ENCODE data around the gene CTNNA1. TPM values are rescaled to one million over a fixed set of nuclear protein-coding genes. Genes with fewer than 3 reads are reported as not detected.

The CTNNA1 gene
- total and polyA plus RNA-seq, 2 of the 8 experiments (the other 6 are each of a cell fraction or from before 2014, with no cell fraction given): 115 to 349 TPM

GRCh38 chr5:138725153-138725817, 27.9 kb upstream of the CTNNA1 start:
- Histone ChIP-seq H3K36me3 (ENCODE audit: control insufficient read depth in 2 of 4, insufficient read depth in 4 of 4, low read length in 3 of 4) (no peaks in the 10 kb centered on the region), H4K91ac (replicated peaks; ENCODE audit: insufficient read length, low read length) (peak overlapping the region; percentile 35), H3K79me2 (ENCODE audit: control insufficient read depth in 1 of 2, insufficient read depth in 2 of 2, low read length in 2 of 2) (no peaks in the 10 kb centered on the region), H3K9ac (replicated peaks in 1 of 4; ENCODE audit: extremely low read depth in 1 of 4, low read depth in 3 of 4, low read length in 3 of 4) (peak overlapping the region in 2 of 4 experiments; percentile 6 to 14; a peak in 2 of 7 replicates), H3K4me1 (replicated peaks in 1 of 4; ENCODE audit: control insufficient read depth in 3 of 4, insufficient read depth in 4 of 4, low read length in 3 of 4) (peaks cover 13 to 26% (median 20%) of the 10 kb centered on the region in 4 experiments), H3K14ac (ENCODE audit: insufficient read length) (no peak overlapping the region), H3K27ac (ENCODE audit: low read depth, low read length) (peak overlapping the region; percentile 56), H2BK12ac (ENCODE audit: low read depth, low read length) (peak overlapping the region; percentile 89), H2AK5ac (ENCODE audit: low read depth, low read length) (peak overlapping the region; percentile 88; the same call in 1 of the 2 replicates), H3K23ac (ENCODE audit: insufficient read length) (no peak overlapping the region), H2BK15ac (ENCODE audit: low read length) (peak overlapping the region; percentile 55; the same call in 1 of the 2 replicates), H2BK5ac (ENCODE audit: low read depth, low read length) (peak overlapping the region; percentile 93), H4K5ac (ENCODE audit: insufficient read length, low read depth, low read length) (peak overlapping the region; percentile 56), H4K8ac (ENCODE audit: extremely low read depth, insufficient read depth, low read length) (no peak overlapping the region), H3K27me3 (replicated peaks in 1 of 4; ENCODE audit: control insufficient read depth in 3 of 4, extremely low read depth in 1 of 4, insufficient read depth in 3 of 4, low read length in 3 of 4) (no peaks in the 10 kb centered on the region), H3K23me2 (ENCODE audit: low read depth, low read length) (0 out of 2 replicates have a peak, but pooled peaks cover 2% of the 10 kb centered on the region), H3K4me2 (ENCODE audit: insufficient read depth in 1 of 2, low read depth in 2 of 2, low read length in 2 of 2) (peak overlapping the region; percentile 52 to 59), H2AFZ (ENCODE audit: low read length) (peak overlapping the region; percentile 29; the same call in 1 of the 2 replicates), H3K56ac (replicated peaks; ENCODE audit: insufficient read length, low read depth, low read length) (no peak overlapping the region), H2BK120ac (replicated peaks; ENCODE audit: low read depth, low read length) (no peak overlapping the region), H3K18ac (ENCODE audit: extremely low read depth, low read length) (peak overlapping the region; percentile 80), H3K4me3 (ENCODE audit: extremely low read depth in 1 of 4, insufficient read depth in 2 of 4, low read depth in 3 of 4, low read length in 4 of 4) (no peak overlapping the region; a peak in 1 of 8 replicates), H2BK20ac (ENCODE audit: low read length) (peak overlapping the region; percentile 98), H3K79me1 (ENCODE audit: low read depth, low read length) (0 out of 2 replicates have a peak, but pooled peaks cover 2% of the 10 kb centered on the region), H3K4ac (replicated peaks; ENCODE audit: insufficient read length, low read depth, low read length) (no peak overlapping the region), H4K20me1 (replicated peaks in 1 of 2; ENCODE audit: control insufficient read depth in 1 of 2, insufficient read depth in 2 of 2, low read length in 2 of 2) (no peaks in the 10 kb centered on the region), H3K9me3 (ENCODE audit: insufficient read depth in 2 of 2, low read depth in 1 of 2, low read length in 1 of 2) (no peaks in the 10 kb centered on the region)
- DNase-seq (ENCODE audit: low read depth in 1 of 2, low spot score in 2 of 2) (peak; percentile 73 to 81), FAIRE-seq (peak; percentile 92)
- ChIA-PET POLR2A (ENCODE audit: partially characterized antibody) (interaction anchor here (0.6 to 2.1 kb wide), 18 partner anchors 10 to 569 kb away, joined by 3 to 12 read pairs (median 4); partner anchors contain the start of genes CTNNA1, HSPA9 and MATR3), CTCF (ENCODE audit: partially characterized antibody) (interaction anchor here (0.6 to 2.6 kb wide), 27 partner anchors 8 to 521 kb away, joined by 3 to 22 read pairs (median 5); no protein-coding TSS in a partner anchor)
- 32% methylated on average over 12 of the region's 12 CpGs; no CpG with 5 or more reads in 1 of the 2 experiments for WGBS, 2 experiments (ENCODE audit: extremely low coverage in 1 of 2, insufficient coverage in 1 of 2, insufficient read length in 1 of 2, insufficient replicate concordance in 2 of 2, low coverage in 1 of 2, low lambda C conversion rate in 2 of 2, missing lambda C conversion rate in 1 of 2)
- TF ChIP-seq HDAC6 (IDR thresholded peaks at IDR 0.05; ENCODE audit: low read depth, low read length) (no peak), RBBP5 (IDR thresholded peaks at IDR 0.05; ENCODE audit: borderline replicate concordance, low read depth, low read length) (peak; percentile 95; the same call in 1 of the 2 replicates), KDM5A (IDR thresholded peaks at IDR 0.05; ENCODE audit: low read length) (no peak), CTBP2 (IDR thresholded peaks at IDR 0.05; ENCODE audit: borderline replicate concordance, insufficient read depth, insufficient read length, low read length) (peak; percentile 40), SP2 (IDR thresholded peaks at IDR 0.05; ENCODE audit: low read length) (no peak), TBP (IDR thresholded peaks at IDR 0.05; ENCODE audit: low read depth, low read length) (peak; percentile 24; the same call in 1 of the 2 replicates), EZH2 (IDR thresholded peaks at IDR 0.05; ENCODE audit: low read depth, low read length, severe bottlenecking) (no peak), MAFK (IDR thresholded peaks at IDR 0.05; ENCODE audit: low read depth, low read length) (no peak), YY1 (IDR thresholded peaks at IDR 0.05; ENCODE audit: low read depth, low read length) (peak; percentile 16; the same call in 1 of the 2 replicates), SP4 (IDR thresholded peaks at IDR 0.05; ENCODE audit: low read length) (no peak; the same call in 1 of the 2 replicates)
- TF ChIP-seq, protein P1, sequence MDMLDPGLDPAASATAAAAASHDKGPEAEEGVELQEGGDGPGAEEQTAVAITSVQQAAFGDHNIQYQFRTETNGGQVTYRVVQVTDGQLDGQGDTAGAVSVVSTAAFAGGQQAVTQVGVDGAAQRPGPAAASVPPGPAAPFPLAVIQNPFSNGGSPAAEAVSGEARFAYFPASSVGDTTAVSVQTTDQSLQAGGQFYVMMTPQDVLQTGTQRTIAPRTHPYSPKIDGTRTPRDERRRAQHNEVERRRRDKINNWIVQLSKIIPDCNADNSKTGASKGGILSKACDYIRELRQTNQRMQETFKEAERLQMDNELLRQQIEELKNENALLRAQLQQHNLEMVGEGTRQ (IDR thresholded peaks at IDR 0.05; ENCODE audit: low read length): no peak
